ENCODE measurements around the gene RAPGEF3. TPM values are rescaled to one million over a fixed set of nuclear protein-coding genes. Genes with fewer than 3 reads are reported as not detected.

RAPGEF3 gene
- total and polyA plus RNA-seq, 9 of the 15 experiments (the other 6 are each of a cell fraction or from before 2014, with no cell fraction given): 0.03 to 0.78 (median 0.37) TPM; not detected in 1

DNA sequence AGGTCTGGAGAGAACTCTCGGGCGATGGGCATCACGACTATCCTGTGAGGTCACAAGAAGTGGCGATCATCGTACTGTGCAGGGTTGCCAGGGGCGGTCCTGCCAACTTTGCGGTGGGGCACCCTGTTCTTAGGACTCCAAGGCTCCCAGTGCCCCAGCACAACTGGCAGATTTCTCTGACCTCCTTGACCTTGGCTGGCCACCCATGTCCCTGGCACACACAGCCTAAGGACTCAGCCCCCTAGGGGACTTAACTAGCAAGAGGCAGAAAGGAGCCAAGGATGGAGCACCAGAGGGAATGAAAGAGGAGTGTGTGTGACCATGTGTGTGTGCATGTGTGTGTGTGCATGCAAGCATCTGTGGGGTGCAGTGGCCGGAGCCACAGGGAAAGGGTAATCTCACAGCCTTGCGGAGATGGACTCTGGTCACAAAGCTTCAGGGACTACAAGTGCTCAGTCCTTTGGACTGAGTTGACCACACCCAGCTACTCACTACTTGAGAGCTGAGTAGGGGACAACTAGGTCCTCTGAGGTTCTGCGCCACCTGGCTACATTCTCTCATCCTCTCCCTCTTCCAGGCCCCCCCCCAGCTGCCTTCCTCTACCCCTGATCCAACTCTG lies 28.1 kb upstream of the RAPGEF3 start (continued):
- TF ChIP-seq CEBPG (CRISPR knock-in tag; IDR thresholded peaks at IDR 0.05): 0 out of 2 replicates have a peak, but pooled peaks have one; percentile 33
- no peak for TF ChIP-seq CEBPG (tag; conservative IDR thresholded peaks at IDR 0.05 in 1 of 2, IDR thresholded peaks at IDR 0.05 in 1 of 2)

DNA sequence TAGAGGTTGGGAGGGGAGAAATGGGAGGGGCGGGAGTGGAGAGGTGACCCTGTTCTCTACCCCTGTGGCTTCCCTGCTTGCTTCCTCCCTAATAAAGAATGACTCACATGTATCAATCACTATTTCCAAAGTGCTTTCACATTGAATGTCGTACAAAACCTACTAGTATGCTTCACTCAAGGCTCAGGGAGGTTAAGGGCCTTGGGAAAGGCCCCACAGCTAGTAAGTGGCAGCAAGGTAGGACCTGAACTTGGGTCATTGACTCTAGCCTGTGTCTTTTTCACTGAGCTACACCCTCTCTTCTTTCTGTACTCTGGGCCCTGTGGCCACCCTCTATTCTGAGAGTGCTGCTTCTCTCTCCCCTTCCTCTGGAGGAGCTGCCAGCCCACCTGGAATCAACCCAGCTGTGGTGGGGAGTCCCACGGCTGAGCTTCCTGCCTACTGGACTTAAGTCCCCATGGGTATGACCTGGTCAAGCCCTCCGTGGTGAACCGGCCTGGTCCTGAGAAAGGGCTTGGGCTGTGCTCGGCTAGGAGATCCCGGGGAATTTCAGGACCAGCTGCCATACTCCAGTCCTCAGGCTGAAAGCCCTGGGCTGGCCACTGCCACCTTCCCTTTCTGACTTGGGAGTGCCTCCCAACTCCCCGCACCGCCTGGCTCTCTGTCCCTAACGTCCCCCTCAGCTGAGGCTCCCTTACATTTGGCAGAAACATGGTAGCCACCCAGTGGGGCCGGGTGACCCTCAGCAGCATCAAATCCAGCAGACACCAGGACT lies 27.4 kb upstream of the RAPGEF3 start:
- Histone ChIP-seq H3K9me1 (ENCODE audit: control insufficient read depth, insufficient read depth, low read length) (no peaks in the 10 kb centered on the region), H3K4me1 (replicated peaks in 1 of 2; ENCODE audit: control insufficient read depth in 2 of 2, insufficient read depth in 2 of 2, low read length in 2 of 2) (peaks cover 0 to 36% of the 10 kb centered on the region in 2 experiments; a peak in 4 of 5 replicates), H3K4me2 (ENCODE audit: insufficient read depth, low read length) (no peak overlapping the region), H3K9ac (ENCODE audit: insufficient read depth in 1 of 2, low read depth in 2 of 2, low read length in 2 of 2) (peak overlapping the region in 1 of 2 experiments; percentile 69; a peak in 2 of 4 replicates), H3K36me3 (ENCODE audit: control insufficient read depth, insufficient read depth, low read length) (peaks cover 100% of the 10 kb centered on the region; the same call in 2 of the 3 replicates), H3K27ac (ENCODE audit: extremely low read depth, low read depth, low read length) (peak overlapping the region; percentile 32; the same call in 1 of the 3 replicates), H4K20me1 (replicated peaks; ENCODE audit: control insufficient read depth, insufficient read depth, low read length) (peaks cover 13% of the 10 kb centered on the region; the same call in 1 of the 2 replicates), H3K79me2 (ENCODE audit: control insufficient read depth, insufficient read depth, low read length) (no peaks in the 10 kb centered on the region; the same call in 2 of the 3 replicates), H3K27me3 (ENCODE audit: control insufficient read depth in 2 of 2, insufficient read depth in 2 of 2, low read length in 2 of 2) (no peaks in the 10 kb centered on the region), H2AFZ (ENCODE audit: low read depth, low read length) (no peak overlapping the region), H3K9me3 (replicated peaks; ENCODE audit: control insufficient read depth, insufficient read depth, low read depth, low read length) (no peaks in the 10 kb centered on the region), H3K4me3 (no peak overlapping the region)
- 84% methylated on average over 11 of the region's 11 CpGs for WGBS (ENCODE audit: insufficient coverage, low coverage, missing lambda C conversion rate)
- DNase-seq (ENCODE audit: extremely low read depth in 1 of 4, low spot score in 3 of 4): no peak
- no peak for ATAC-seq
- no peak for FAIRE-seq
- no TSS peak for BruUV-seq (replicated peaks)
- in situ Hi-C loops (cut with MboI): loop anchor here (5.0 kb wide), 1 partner anchor 51 kb away; no protein-coding TSS in a partner anchor
- intact Hi-C loops (cut with micrococcal nuclease): no loop called here
- CTCF ChIA-PET (ENCODE audit: low intra/inter-chr PET ratio): no interaction called here
- POLR2A ChIA-PET: interaction anchor here (0.6 to 5.5 kb wide), 5 partner anchors 8 to 41 kb away, joined by 3 to 38 read pairs (median 7); no protein-coding TSS in a partner anchor
- no peak for TF ChIP-seq CBFB (CRISPR knock-in tag; IDR thresholded peaks at IDR 0.05)
- no peak for TF ChIP-seq CBFA2T2 (conservative IDR thresholded peaks at IDR 0.05)
- TF ChIP-seq, protein P1, sequence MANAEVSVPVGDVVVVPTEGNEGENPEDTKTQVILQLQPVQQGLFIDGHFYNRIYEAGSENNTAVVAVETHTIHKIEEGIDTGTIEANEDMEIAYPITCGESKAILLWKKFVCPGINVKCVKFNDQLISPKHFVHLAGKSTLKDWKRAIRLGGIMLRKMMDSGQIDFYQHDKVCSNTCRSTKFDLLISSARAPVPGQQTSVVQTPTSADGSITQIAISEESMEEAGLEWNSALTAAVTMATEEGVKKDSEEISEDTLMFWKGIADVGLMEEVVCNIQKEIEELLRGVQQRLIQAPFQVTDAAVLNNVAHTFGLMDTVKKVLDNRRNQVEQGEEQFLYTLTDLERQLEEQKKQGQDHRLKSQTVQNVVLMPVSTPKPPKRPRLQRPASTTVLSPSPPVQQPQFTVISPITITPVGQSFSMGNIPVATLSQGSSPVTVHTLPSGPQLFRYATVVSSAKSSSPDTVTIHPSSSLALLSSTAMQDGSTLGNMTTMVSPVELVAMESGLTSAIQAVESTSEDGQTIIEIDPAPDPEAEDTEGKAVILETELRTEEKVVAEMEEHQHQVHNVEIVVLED (CRISPR knock-in tag; IDR thresholded peaks at IDR 0.05): no peak
- TF ChIP-seq, protein P2, sequence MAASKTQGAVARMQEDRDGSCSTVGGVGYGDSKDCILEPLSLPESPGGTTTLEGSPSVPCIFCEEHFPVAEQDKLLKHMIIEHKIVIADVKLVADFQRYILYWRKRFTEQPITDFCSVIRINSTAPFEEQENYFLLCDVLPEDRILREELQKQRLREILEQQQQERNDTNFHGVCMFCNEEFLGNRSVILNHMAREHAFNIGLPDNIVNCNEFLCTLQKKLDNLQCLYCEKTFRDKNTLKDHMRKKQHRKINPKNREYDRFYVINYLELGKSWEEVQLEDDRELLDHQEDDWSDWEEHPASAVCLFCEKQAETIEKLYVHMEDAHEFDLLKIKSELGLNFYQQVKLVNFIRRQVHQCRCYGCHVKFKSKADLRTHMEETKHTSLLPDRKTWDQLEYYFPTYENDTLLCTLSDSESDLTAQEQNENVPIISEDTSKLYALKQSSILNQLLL (CRISPR knock-in tag; IDR thresholded peaks at IDR 0.05; ENCODE audit: borderline replicate concordance): no peak
- TF ChIP-seq PRPF4 (IDR thresholded peaks at IDR 0.05; ENCODE audit: insufficient read depth, low read depth, low read length, poor library complexity, severe bottlenecking): no peak
- TF ChIP-seq, protein P3, sequence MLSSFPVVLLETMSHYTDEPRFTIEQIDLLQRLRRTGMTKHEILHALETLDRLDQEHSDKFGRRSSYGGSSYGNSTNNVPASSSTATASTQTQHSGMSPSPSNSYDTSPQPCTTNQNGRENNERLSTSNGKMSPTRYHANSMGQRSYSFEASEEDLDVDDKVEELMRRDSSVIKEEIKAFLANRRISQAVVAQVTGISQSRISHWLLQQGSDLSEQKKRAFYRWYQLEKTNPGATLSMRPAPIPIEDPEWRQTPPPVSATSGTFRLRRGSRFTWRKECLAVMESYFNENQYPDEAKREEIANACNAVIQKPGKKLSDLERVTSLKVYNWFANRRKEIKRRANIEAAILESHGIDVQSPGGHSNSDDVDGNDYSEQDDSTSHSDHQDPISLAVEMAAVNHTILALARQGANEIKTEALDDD (IDR thresholded peaks at IDR 0.05): no peak
- TF ChIP-seq PML (IDR thresholded peaks at IDR 0.05; ENCODE audit: low read length): no peak
- 0 out of 2 replicates have a peak, but pooled peaks have one; percentile 4 for TF ChIP-seq RBFOX2 (IDR thresholded peaks at IDR 0.05; ENCODE audit: low read depth, low read length)
- TF ChIP-seq ZFP36 (IDR thresholded peaks at IDR 0.05; ENCODE audit: low read depth, low read length, partially characterized antibody): peak; percentile 22
- TF ChIP-seq, protein P4, sequence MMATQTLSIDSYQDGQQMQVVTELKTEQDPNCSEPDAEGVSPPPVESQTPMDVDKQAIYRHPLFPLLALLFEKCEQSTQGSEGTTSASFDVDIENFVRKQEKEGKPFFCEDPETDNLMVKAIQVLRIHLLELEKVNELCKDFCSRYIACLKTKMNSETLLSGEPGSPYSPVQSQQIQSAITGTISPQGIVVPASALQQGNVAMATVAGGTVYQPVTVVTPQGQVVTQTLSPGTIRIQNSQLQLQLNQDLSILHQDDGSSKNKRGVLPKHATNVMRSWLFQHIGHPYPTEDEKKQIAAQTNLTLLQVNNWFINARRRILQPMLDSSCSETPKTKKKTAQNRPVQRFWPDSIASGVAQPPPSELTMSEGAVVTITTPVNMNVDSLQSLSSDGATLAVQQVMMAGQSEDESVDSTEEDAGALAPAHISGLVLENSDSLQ (IDR thresholded peaks at IDR 0.05): no peak
